ENCODE results near the gene ABCA13.

Gene ABCA13

GRCh38 chr7:48438206-48438605 lies 266.9 kb downstream of the ABCA13 start:
- no peak for DNase-seq

GRCh38 chr7:48441848-48442492 lies 270.7 kb downstream of the ABCA13 start:
- DNase-seq = no peak

DNA sequence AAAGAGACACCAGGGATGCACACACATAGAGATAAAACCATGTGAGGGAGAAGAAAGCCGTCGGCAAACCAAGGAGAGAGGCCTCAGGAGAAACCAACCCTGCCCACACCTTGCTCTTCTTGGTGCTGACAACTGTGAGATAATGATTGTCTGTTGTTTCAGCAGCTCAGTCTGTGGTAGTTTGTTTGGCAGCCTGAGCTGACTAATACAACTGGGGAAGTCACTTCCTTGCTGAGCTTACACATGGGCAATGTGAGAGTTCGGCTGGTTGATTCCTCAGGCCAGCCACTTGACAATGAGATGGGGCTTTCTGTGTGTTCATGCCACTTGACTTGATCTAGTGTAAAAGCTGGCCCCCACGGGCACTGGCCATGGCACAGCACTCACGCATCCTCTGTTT lies 271.8 kb downstream of the ABCA13 start:
- no peak for DNase-seq

GRCh38 chr7:48446721-48447120 lies 275.5 kb downstream of the ABCA13 start:
- no peak for DNase-seq

DNA sequence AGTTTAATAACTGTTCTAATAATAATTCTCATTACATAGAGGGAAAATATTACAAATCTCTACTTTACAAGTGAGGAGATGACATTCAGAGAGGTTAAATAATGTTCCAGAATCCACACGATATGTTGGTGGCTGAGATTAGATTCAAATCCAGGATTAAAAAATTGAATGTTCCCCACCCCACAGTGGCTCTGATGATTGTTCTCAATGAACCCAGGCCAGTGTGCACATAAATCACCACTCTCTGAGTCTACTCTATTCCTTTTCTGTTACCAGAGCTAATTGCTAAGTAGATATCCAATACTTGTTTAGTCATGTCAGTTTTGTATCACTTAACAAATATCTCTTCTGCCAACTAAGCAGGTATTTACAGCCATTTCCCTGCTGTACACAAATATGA lies 281.0 kb downstream of the ABCA13 start:
- DNase-seq = no peak

- DNase-seq = no peak
Measured at GRCh38 chr7:48454750-48455192, 283.5 kb downstream of the ABCA13 start.

- DNase-seq = no peak
Measured at GRCh38 chr7:48455363-48455762, 284.1 kb downstream of the ABCA13 start.

DNA sequence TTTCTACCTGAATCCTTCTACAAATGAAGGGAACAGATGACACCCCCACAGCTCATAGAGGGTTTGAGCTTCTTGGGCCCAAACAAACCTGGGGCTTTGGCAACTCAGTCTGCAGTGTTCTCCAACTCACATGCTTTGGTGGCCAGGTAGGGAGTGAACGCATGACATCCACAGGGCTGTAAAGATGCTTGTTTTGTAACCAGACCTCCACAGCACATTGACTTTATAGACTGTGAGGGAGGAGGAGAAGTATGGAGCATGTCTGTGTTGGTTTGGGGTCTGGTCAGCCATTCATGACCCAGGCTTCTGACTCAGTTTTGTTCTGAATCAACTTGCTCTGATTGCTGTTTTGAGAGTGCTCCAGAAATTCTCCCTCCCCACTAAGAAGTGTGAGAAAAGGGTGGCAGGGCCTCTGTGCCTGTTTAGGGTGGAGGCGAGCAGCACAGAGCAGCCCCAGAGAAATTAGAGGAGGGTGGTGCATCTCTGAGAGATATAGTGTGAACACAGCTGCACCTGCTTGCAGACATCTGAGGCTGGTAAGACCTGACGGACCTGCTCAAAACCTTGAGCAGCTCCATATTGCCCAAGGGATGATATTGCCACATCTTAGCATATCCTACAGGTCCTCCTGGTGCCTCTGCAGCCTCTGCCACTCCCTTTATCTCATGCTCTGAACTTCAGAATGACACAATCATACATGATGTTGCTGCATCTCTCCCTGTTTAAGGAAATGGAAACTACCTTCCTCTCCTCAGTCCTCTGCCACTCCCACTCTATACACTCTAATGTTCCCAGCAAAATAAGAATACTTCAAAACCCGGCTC lies 287.7 kb downstream of the ABCA13 start:
- no peak for DNase-seq

- no peak for DNase-seq
Measured at GRCh38 chr7:48466713-48467112, 295.5 kb downstream of the ABCA13 start.

DNA sequence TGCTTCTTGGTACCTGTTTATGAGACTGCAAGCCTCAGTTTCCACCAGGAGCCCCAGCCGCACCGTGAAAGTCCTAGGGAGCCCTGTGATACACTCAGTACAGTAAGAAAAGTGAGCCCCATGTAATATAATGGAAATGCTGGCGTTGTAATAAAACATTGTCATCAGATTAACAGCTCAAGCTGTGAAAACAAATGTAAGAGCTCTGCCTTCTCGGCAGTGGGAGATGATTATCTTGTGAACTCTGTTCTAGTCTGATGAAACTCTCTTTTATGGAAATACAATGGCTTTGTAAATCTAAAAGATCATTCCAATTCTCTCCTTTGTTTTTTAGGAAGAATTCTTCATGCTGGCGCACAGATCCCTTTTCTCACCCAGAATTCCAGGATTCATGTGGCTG lies 299.9 kb downstream of the ABCA13 start:
- no peak for DNase-seq

- no peak for DNase-seq
Measured at GRCh38 chr7:48472640-48473039, 301.4 kb downstream of the ABCA13 start.

DNA sequence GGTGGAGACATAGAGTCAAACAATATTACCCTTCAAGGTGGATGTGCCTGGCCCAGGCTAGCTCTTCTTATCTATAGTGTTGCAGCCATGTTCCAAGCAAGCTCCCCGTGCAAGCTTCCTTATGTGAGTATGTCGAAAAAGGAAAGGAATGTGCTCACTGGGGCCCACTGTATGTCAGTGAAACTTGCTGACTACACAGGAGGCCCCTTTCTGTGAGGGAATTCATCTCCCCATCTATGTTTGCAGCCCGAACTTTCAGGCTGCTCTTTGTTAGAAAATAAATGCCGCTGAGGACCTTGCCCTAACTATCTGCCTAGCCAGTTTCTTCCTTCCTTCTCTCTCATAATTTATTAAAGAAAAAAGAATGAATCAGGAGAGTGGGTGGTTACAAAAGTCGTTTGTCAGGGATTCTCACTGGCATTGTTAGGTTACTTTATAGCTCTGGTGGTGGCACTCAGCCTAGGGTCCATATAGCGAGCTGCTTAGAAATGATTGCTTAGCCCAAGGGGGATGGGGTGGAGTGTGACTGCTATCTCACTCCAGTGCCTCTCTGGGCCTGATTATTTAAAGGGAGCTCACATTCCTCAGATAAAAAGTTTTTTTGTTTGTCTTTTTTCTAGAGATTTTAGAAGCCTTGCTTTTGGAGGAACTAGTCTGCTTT lies 302.1 kb downstream of the ABCA13 start:
- DNase-seq = no peak

- no peak for DNase-seq
Measured at GRCh38 chr7:48481235-48481634, 310.0 kb downstream of the ABCA13 start.

- DNase-seq = no peak
Measured at GRCh38 chr7:48497521-48497920, 326.3 kb downstream of the ABCA13 start.

DNA sequence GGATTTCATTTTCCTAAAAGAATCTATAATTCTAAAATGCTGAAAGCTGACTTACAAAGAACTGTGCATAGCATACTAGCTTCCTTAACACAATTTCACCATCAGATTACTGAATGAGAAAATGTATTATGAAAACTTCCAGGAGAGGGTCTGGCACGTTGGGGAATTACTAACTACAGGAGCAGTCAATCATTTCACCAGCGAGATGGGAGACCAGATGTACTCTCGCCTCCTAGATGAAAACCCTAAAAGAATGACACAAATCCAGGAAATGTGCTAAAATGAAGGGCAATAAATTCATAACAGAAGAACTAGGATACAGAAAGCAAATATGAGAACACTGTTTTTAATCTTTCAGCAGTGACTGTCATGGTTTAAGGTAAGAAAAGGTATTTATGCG lies 330.8 kb downstream of the ABCA13 start:
- DNase-seq = no peak

GRCh38 chr7:48505051-48505450 lies 333.8 kb downstream of the ABCA13 start:
- no peak for DNase-seq

GRCh38 chr7:48505466-48505865 lies 334.2 kb downstream of the ABCA13 start:
- no peak for DNase-seq

GRCh38 chr7:48506569-48506968 lies 335.3 kb downstream of the ABCA13 start:
- no peak for DNase-seq

DNA sequence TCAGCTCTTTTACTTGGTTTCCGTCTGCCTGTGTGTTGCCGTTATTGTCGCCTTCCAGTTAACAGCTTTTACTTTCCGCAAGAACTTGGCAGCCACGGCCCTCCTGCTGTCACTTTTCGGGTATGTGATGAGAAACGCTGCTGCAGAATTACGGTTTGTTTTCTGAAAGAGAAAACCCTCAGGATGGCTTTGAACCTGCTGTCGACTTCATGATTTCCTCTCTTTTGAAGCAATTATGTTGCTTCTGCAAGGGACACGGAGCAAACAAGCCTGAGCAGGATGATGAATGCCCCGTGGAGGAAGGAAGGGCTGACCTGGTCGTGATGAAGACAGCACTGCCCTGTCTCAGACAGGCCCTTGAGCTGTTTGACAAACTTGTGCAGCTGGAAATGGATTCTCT lies 339.8 kb downstream of the ABCA13 start:
- no peak for DNase-seq

DNA sequence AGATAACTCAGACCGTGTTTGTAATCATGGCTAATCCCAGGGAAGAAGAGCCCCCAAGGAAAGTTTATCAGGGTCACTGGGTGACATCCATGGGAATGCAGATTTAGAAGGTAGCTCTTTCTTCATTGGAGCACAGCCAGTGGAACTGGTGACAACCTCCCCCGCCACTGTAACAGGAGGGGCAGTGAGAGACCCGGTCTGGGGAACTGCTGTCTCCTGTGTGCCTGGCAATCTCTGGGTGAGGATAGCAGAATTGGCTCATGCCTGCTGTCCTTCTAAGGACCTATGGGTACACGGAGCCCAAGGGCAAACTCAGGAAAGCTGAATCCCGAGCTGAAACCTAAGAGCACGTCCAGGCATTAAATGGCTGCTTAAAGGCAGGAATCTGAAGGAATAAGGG lies 341.6 kb downstream of the ABCA13 start:
- DNase-seq = no peak

GRCh38 chr7:48515171-48515570 lies 343.9 kb downstream of the ABCA13 start:
- DNase-seq = no peak

DNA sequence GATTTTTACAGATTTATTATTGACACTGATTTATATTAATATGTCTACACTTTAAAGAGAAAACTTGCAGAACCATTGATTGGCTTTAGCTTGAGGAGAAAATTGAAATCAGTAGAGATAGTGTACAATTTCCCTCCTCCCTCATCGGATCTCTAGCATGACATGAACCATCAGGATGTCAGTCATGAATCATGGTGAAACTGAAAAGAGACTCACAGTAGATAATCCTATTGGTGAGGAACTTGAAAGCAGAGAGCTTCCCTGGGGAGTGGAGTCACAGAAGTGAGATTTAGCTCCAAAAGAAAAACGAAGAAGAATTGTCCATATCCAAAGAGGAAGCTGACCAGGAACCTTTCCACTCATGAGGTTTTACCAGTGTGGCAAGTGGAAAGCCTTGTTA lies 346.8 kb downstream of the ABCA13 start:
- DNase-seq = no peak

GRCh38 chr7:48522692-48523091 lies 351.4 kb downstream of the ABCA13 start:
- DNase-seq = no peak

All from fibroblast of upper back skin (primary cell).